ENCODE data around the gene SLC11A1.

DNA sequence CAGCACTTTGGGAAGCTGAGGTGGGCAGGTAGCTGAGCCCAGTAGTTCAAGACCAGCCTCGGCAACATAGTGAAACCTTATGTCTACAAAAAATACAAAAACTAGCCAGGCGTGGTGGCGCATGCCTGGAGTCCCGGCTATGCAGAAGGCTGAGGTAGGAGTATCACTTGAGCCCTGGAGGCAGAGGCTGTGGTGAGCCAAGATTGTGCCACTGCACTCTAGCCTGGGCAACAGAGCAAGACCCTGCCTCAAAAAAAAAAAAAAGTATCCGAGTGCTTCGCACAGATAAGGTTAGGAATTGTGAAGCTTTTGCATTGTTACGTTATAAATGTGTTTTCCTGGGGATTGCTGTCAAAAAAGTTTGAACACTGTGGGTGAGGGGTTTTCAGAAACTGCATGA lies 21.7 kb downstream of the SLC11A1 start:
- TF ChIP-seq GATA3 (IDR thresholded peaks at IDR 0.05; ENCODE audit: low read depth, low read length) (no peak), GATA2 (IDR thresholded peaks at IDR 0.05; ENCODE audit: low read depth, low read length) (no peak)

Measured in SH-SY5Y (cell line).